ENCODE results near the gene LRIT3.

DNA sequence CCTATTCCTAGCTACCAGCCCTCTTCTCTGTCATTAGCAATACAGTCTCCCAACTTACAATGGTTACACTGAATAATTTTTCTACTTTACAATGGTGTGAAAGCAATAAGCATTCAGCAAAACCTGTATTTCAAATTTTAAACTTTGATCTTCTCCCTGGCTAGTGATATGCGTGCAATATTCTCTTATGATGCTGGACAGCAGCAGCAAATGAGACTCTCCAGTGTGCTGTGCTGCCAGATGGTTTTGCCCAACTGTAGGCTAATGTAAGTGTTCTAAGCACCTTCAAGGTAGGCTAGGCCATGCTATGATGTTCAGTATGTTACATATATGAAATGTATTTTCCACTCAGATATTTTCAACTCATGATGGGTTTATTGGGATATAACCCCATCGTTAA is 38.3 kb upstream of the LRIT3 start:
- TF ChIP-seq, protein P1, sequence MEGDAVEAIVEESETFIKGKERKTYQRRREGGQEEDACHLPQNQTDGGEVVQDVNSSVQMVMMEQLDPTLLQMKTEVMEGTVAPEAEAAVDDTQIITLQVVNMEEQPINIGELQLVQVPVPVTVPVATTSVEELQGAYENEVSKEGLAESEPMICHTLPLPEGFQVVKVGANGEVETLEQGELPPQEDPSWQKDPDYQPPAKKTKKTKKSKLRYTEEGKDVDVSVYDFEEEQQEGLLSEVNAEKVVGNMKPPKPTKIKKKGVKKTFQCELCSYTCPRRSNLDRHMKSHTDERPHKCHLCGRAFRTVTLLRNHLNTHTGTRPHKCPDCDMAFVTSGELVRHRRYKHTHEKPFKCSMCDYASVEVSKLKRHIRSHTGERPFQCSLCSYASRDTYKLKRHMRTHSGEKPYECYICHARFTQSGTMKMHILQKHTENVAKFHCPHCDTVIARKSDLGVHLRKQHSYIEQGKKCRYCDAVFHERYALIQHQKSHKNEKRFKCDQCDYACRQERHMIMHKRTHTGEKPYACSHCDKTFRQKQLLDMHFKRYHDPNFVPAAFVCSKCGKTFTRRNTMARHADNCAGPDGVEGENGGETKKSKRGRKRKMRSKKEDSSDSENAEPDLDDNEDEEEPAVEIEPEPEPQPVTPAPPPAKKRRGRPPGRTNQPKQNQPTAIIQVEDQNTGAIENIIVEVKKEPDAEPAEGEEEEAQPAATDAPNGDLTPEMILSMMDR (IDR thresholded peaks at IDR 0.05; ENCODE audit: low read depth, low read length, missing input control), result no peak
- no peak for TF ChIP-seq RAD21 (IDR thresholded peaks at IDR 0.05)
- no peak for TF ChIP-seq FOXA1 (IDR thresholded peaks at IDR 0.05)
- TF ChIP-seq TAF1 (conservative IDR thresholded peaks at IDR 0.05), result no peak
- TF ChIP-seq RXRA (IDR thresholded peaks at IDR 0.05), result no peak

All from liver (tissue), 3 donors.